Measurements from ENCODE around the gene ASIC2. TPM values are rescaled to one million over a fixed set of nuclear protein-coding genes. Genes with fewer than 3 reads are reported as not detected.

ASIC2 gene
- total RNA-seq, 1 experiment from 2014 or later, result not detected

- H3K9ac ChIP-seq (ENCODE audit: low read length), result no peak overlapping the region
- H3K36me3 ChIP-seq (ENCODE audit: control insufficient read depth in 1 of 2, insufficient read depth in 2 of 2, low read length in 2 of 2), result no peaks in the 10 kb centered on the region
- no peaks in the 10 kb centered on the region for H3K9me2 ChIP-seq (ENCODE audit: insufficient read depth)
- H3K79me2 ChIP-seq (ENCODE audit: insufficient read depth, low read length), result no peaks in the 10 kb centered on the region
- intact Hi-C loops (cut with micrococcal nuclease), result no loop called here
- ATAC-seq (no peak), DNase-seq (ENCODE audit: low read depth, low spot score) (no peak)
- TF ChIP-seq CTCF (IDR thresholded peaks at IDR 0.05 in 2 of 3, conservative IDR thresholded peaks at IDR 0.05 in 1 of 3; ENCODE audit: borderline replicate concordance in 1 of 3, insufficient read depth in 1 of 3, low read depth in 2 of 3, low read length in 2 of 3), result 0 out of 6 replicates have a peak, but pooled peaks of 1 of the 3 experiments have one; percentile 18
- no peak for TF ChIP-seq POLR2AphosphoS5 (IDR thresholded peaks at IDR 0.05; ENCODE audit: low read depth, low read length)
- no peaks in the 10 kb centered on the region for H4K20me1 ChIP-seq (ENCODE audit: insufficient read depth)
- H3K4me2 ChIP-seq (ENCODE audit: low read length), result no peak overlapping the region
- POLR2A ChIA-PET, result no interaction called here
- no peaks in the 10 kb centered on the region for H3K9me3 ChIP-seq (ENCODE audit: control insufficient read depth in 1 of 2, insufficient read depth in 1 of 2, low read depth in 1 of 2, low read length in 2 of 2)
- H2AFZ ChIP-seq (ENCODE audit: low read depth, low read length, poor library complexity, severe bottlenecking), result no peak overlapping the region
- BruUV-seq (replicated peaks), result no TSS peak
- CTCF ChIA-PET, result no interaction called here
- no peak overlapping the region for H3K27ac ChIP-seq (ENCODE audit: low read depth, low read length)
- no peak overlapping the region for H3K4me3 ChIP-seq (replicated peaks in 1 of 2; ENCODE audit: low read depth in 1 of 2, low read length in 2 of 2)
- H3K4me1 ChIP-seq (ENCODE audit: control insufficient read depth in 1 of 2, insufficient read depth in 2 of 2, low read length in 2 of 2), result no peaks in the 10 kb centered on the region
- RAD21 ChIA-PET (ENCODE audit: low non-redundant PET in 1 of 2, low total read pairs in 2 of 2, uncharacterized antibody in 2 of 2, unreplicated experiment in 2 of 2), result no interaction called here
- H3K27me3 ChIP-seq (ENCODE audit: insufficient read depth, low read length), result peaks cover 32% of the 10 kb centered on the region; the same call in 1 of the 2 replicates
Measured at GRCh38 chr17:33021731-33022408, 271.2 kb downstream of the ASIC2 start.

DNA sequence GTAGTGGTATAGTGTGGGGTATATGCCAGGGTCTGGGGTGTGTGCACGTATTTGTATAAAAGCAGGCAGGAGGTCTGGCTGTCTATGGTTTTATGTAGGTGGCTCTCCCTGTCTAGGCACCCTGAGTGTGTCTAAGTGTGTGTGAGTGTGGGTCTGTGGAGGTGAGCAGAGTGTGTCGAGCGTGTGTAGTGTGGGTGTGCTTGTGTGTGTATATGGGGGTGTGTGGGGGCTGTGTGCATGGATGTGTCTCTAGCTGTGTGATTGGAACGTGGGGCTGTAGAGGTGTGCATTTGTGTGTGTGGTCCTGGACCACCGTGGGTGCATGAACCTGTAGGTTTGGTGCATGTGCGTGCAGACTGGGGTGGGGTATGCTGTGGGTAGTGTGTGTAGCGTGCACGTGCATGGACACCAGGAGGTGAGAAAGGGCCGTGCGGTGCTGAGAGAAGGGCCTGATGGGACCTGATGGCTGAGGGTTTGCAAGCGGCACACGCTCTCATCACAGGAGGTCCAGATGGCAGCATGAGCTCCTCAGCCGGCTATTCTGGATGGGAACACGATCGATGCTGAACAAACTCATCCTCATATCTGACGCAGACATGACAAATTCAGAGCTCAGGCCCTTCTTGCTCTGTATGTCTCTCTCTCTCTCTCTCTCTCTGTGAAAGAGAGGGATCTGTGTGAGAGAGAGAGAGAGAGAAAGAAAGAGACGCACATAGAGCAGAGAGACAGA, 273.8 kb downstream of the ASIC2 start:
- POLR2A ChIA-PET, result no interaction called here
- Histone ChIP-seq H3K4me2 (ENCODE audit: low read length) (no peak overlapping the region), H3K4me1 (ENCODE audit: control insufficient read depth in 1 of 2, insufficient read depth in 2 of 2, low read length in 2 of 2) (no peaks in the 10 kb centered on the region), H3K9me3 (ENCODE audit: control insufficient read depth in 1 of 2, insufficient read depth in 1 of 2, low read depth in 1 of 2, low read length in 2 of 2) (no peaks in the 10 kb centered on the region), H3K27ac (ENCODE audit: low read depth, low read length) (no peak overlapping the region), H3K27me3 (ENCODE audit: insufficient read depth, low read length) (peaks cover 15% of the 10 kb centered on the region; the same call in 1 of the 2 replicates), H3K9me2 (ENCODE audit: insufficient read depth) (no peaks in the 10 kb centered on the region), H3K4me3 (replicated peaks in 1 of 2; ENCODE audit: low read depth in 1 of 2, low read length in 2 of 2) (no peak overlapping the region), H3K79me2 (ENCODE audit: insufficient read depth, low read length) (no peaks in the 10 kb centered on the region), H3K36me3 (ENCODE audit: control insufficient read depth in 1 of 2, insufficient read depth in 2 of 2, low read length in 2 of 2) (no peaks in the 10 kb centered on the region), H4K20me1 (ENCODE audit: insufficient read depth) (no peaks in the 10 kb centered on the region), H3K9ac (ENCODE audit: low read length) (no peak overlapping the region), H2AFZ (ENCODE audit: low read depth, low read length, poor library complexity, severe bottlenecking) (no peak overlapping the region)
- no TSS peak for BruUV-seq (replicated peaks)
- no peak for DNase-seq (ENCODE audit: low read depth, low spot score)
- intact Hi-C loops (cut with micrococcal nuclease), result no loop called here
- CTCF ChIA-PET, result interaction anchor here (3.0 kb wide), 1 partner anchor 21 kb away, joined by 8 read pairs; no protein-coding TSS in a partner anchor
- RAD21 ChIA-PET (ENCODE audit: low non-redundant PET in 1 of 2, low total read pairs in 2 of 2, uncharacterized antibody in 2 of 2, unreplicated experiment in 2 of 2), result interaction anchor here in 1 of 2 experiments (0.5 kb wide), 1 partner anchor 328 kb away, joined by 3 read pairs; no protein-coding TSS in a partner anchor
- TF ChIP-seq POLR2A (IDR thresholded peaks at IDR 0.05; ENCODE audit: borderline replicate concordance, extremely low read depth, insufficient read depth, insufficient read length), result no peak
- TF ChIP-seq, protein P1, sequence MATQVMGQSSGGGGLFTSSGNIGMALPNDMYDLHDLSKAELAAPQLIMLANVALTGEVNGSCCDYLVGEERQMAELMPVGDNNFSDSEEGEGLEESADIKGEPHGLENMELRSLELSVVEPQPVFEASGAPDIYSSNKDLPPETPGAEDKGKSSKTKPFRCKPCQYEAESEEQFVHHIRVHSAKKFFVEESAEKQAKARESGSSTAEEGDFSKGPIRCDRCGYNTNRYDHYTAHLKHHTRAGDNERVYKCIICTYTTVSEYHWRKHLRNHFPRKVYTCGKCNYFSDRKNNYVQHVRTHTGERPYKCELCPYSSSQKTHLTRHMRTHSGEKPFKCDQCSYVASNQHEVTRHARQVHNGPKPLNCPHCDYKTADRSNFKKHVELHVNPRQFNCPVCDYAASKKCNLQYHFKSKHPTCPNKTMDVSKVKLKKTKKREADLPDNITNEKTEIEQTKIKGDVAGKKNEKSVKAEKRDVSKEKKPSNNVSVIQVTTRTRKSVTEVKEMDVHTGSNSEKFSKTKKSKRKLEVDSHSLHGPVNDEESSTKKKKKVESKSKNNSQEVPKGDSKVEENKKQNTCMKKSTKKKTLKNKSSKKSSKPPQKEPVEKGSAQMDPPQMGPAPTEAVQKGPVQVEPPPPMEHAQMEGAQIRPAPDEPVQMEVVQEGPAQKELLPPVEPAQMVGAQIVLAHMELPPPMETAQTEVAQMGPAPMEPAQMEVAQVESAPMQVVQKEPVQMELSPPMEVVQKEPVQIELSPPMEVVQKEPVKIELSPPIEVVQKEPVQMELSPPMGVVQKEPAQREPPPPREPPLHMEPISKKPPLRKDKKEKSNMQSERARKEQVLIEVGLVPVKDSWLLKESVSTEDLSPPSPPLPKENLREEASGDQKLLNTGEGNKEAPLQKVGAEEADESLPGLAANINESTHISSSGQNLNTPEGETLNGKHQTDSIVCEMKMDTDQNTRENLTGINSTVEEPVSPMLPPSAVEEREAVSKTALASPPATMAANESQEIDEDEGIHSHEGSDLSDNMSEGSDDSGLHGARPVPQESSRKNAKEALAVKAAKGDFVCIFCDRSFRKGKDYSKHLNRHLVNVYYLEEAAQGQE (IDR thresholded peaks at IDR 0.05; ENCODE audit: low read depth), result no peak
- ATAC-seq, result no peak
